Stomach (tissue), 9 donors: ENCODE measurements around the gene CLDN18. TPM values are rescaled to one million over a fixed set of nuclear protein-coding genes. Genes with fewer than 3 reads are reported as not detected.

Source experiments
- DNase-seq, 2 donors: peaks; one replicate each; pipeline versions ENCODE4 v3.0.0 to v3.0.0-alpha.2; 2013 to 2019
- H3K27ac ChIP-seq, 5 donors: fragments of 200-600 bp in 4 of 5; sonication (generic) in 4 of 5; one replicate each; pipeline ENCODE4 v1.5.1; 2013 to 2019; ENCODE audit warnings: mild to moderate bottlenecking in 1 of 5, moderate library complexity in 1 of 5
- H3K27me3 ChIP-seq, 3 donors: fragments of 200-600 bp; sonication (generic); one replicate each; pipeline ENCODE4 v1.5.1; 2017 to 2019; ENCODE audit warnings: mixed run types in 1 of 3
- H3K36me3 ChIP-seq, 4 donors: fragments of 200-600 bp; sonication (generic); 1 replicate in 3 of 4; 2 replicates in 1 of 4; pipeline ENCODE4 v1.5.1; 2016 to 2019
- H3K4me1 ChIP-seq, 4 donors: fragments of 200-600 bp; sonication (generic); one replicate each; pipeline ENCODE4 v1.5.1; 2016 to 2019
- H3K4me3 ChIP-seq, 4 donors: fragments of 200-600 bp; sonication (generic) in 3 of 4; one replicate each; pipeline ENCODE4 v1.5.1; 2016 to 2019; ENCODE audit warnings: mild to moderate bottlenecking in 1 of 4
- H3K9me3 ChIP-seq, 4 donors: fragments of 200-600 bp; sonication (generic); one replicate each; pipeline ENCODE4 v1.5.1; 2016 to 2019
- CTCF ChIP-seq, 7 experiments: fragments of 450-650 bp in 4 of 7; fragments of 200-600 bp in 3 of 7; sonication (generic) in 3 of 7; IDR thresholded peaks; one replicate each; pipeline ENCODE4 v1.5.1; 2016 to 2019; ENCODE audit warnings: antibody characterized with exemption in 7 of 7, control low read depth in 2 of 7, mild to moderate bottlenecking in 1 of 7
- EP300 ChIP-seq: sonication (generic); formaldehyde crosslinking; IDR thresholded peaks from one replicate; pipeline ENCODE4 v1.6.1; 2017; ENCODE audit warnings: antibody characterized with exemption
- POLR2A ChIP-seq, 4 donors: fragments of 450-650 bp; IDR thresholded peaks; one replicate each; pipeline ENCODE4 v1.6.1; 2016; ENCODE audit warnings: antibody characterized with exemption in 4 of 4, control low read depth in 2 of 4, mild to moderate bottlenecking in 1 of 4, moderate library complexity in 1 of 4
- POLR2AphosphoS5 ChIP-seq, 3 donors: sonication (generic); formaldehyde crosslinking; IDR thresholded peaks; one replicate each; pipeline ENCODE4 v1.6.1; 2016; ENCODE audit warnings: antibody characterized with exemption in 3 of 3
- WGBS, 5 donors: extraction: QIAGEN DNeasy Blood & Tissue Kit in 3 of 5; methylation state at CpG; one replicate each; pipeline versions ENCODE4 v1.1.5 to v1.1.7; 2013 to 2018; 5-methylcytosine and 5-hydroxymethylcytosine counted together
- intact Hi-C: fragments of 100-400 bp; cut with DNase I; formaldehyde crosslinking; loops from one replicate; pipeline ENCODE4 v1.15.1; 2023; ENCODE audit warnings: low total_unique reads
- polyA plus RNA-seq, 3 donors: library from polyadenylated mRNA; stranded (reverse); fragments of 200-250 nt; gene quantifications; one replicate each; pipeline ENCODE4 v1.2.3, GENCODE V29; 2013
- total RNA-seq, 5 donors: library from RNA; depleted of rRNA; stranded (reverse); fragments of >200 nt; gene quantifications; one replicate each; pipeline versions ENCODE4 v1.1.0 to v1.2.3, GENCODE V29; 2014 to 2016
- donor health status: healthy with polysubstance abuse.
- donor health status: Bipolar disorder and iron deficiency.
- donor health status: healthy.

Gene CLDN18
- total and polyA plus RNA-seq, 8 donors = 1.4 to 1,096 (median 186) TPM

GRCh38 chr3:138068579-138069174, 58.7 kb downstream of the CLDN18 start:
- intact Hi-C loops = loop anchor here (5.0 kb wide), 1 partner anchor 49 kb away; the partner anchor contains the start of gene DZIP1L
- no peak for TF ChIP-seq EP300
- no peak for TF ChIP-seq POLR2A (IDR thresholded peaks at IDR 0.05)
- TF ChIP-seq POLR2AphosphoS5 (IDR thresholded peaks at IDR 0.05) = peak in 1 of 3 donors; percentile 50
- peak in 6 of 7 experiments; percentile 67 to 98 (median 96) for TF ChIP-seq CTCF (IDR thresholded peaks at IDR 0.05)
- DNase-seq = peak; percentile 80 to 91
- H3K4me3 ChIP-seq = no peak overlapping the region
- 24 to 37% (median 28%) methylated on average over 13 to 14 of the region's 14 CpGs for WGBS, 5 donors
- H3K4me1 ChIP-seq = peaks cover 0 to 3% (median 0%) of the 10 kb centered on the region in 4 donors
- H3K27ac ChIP-seq = no peak overlapping the region
- no peaks in the 10 kb centered on the region for H3K27me3 ChIP-seq
- H3K9me3 ChIP-seq = no peaks in the 10 kb centered on the region
- peaks cover 16 to 83% (median 66%) of the 10 kb centered on the region in 4 donors for H3K36me3 ChIP-seq

GRCh38 chr3:138070006-138070405, 60.0 kb downstream of the CLDN18 start:
- intact Hi-C loops = loop anchor here (5.0 kb wide), 1 partner anchor 182 kb away; no protein-coding TSS in a partner anchor
- Histone ChIP-seq H3K27me3 (no peaks in the 10 kb centered on the region), H3K36me3 (peaks cover 16 to 77% (median 53%) of the 10 kb centered on the region in 4 donors)

GRCh38 chr3:138072796-138073195, 62.8 kb downstream of the CLDN18 start:
- H3K36me3 ChIP-seq = peaks cover 4 to 75% (median 49%) of the 10 kb centered on the region in 4 donors
- no peak overlapping the region for H3K27ac ChIP-seq
- no peak overlapping the region for H3K4me3 ChIP-seq
- TF ChIP-seq POLR2AphosphoS5 (IDR thresholded peaks at IDR 0.05) (no peak), POLR2A (IDR thresholded peaks at IDR 0.05) (no peak), CTCF (IDR thresholded peaks at IDR 0.05) (no peak), EP300 (no peak)
- no peak for DNase-seq
- no peaks in the 10 kb centered on the region for H3K9me3 ChIP-seq
- WGBS, 5 donors = 81 to 85% (median 83%) methylated on average over 6 to 8 of the region's 8 CpGs
- no peaks in the 10 kb centered on the region for H3K27me3 ChIP-seq
- peaks cover 0 to 3% (median 0%) of the 10 kb centered on the region in 4 donors for H3K4me1 ChIP-seq
- intact Hi-C loops = loop anchor here (5.0 kb wide), 1 partner anchor 180 kb away; no protein-coding TSS in a partner anchor

More at GRCh38 chr3:138070006-138070405, 60.0 kb downstream of the CLDN18 start:
- H3K27ac ChIP-seq = no peak overlapping the region
- no peak for DNase-seq
- TF ChIP-seq POLR2AphosphoS5 (IDR thresholded peaks at IDR 0.05) = no peak
- no peak for TF ChIP-seq EP300
- TF ChIP-seq CTCF (IDR thresholded peaks at IDR 0.05) = no peak
- TF ChIP-seq POLR2A (IDR thresholded peaks at IDR 0.05) = no peak
- H3K4me1 ChIP-seq = peaks cover 0 to 3% (median 0%) of the 10 kb centered on the region in 4 donors
- H3K4me3 ChIP-seq = no peak overlapping the region
- WGBS, 5 donors = 49 to 69% (median 58%) methylated on average over 4 of the region's 4 CpGs
- no peaks in the 10 kb centered on the region for H3K9me3 ChIP-seq

- Histone ChIP-seq H3K4me1 (peaks cover 0 to 22% (median 13%) of the 10 kb centered on the region in 4 donors), H3K27ac (no peak overlapping the region), H3K9me3 (no peaks in the 10 kb centered on the region), H3K27me3 (no peaks in the 10 kb centered on the region), H3K4me3 (no peak overlapping the region), H3K36me3 (peaks cover 0 to 85% (median 58%) of the 10 kb centered on the region in 4 donors)
- 81 to 89% (median 88%) methylated on average over 4 of the region's 4 CpGs for WGBS, 5 donors
- intact Hi-C loops = no loop called here
- no peak for DNase-seq
- TF ChIP-seq EP300 (no peak), CTCF (IDR thresholded peaks at IDR 0.05) (no peak), POLR2AphosphoS5 (IDR thresholded peaks at IDR 0.05) (no peak), POLR2A (IDR thresholded peaks at IDR 0.05) (no peak)
Measured at GRCh38 chr3:138078096-138078495, 68.1 kb downstream of the CLDN18 start.
